Measurements from ENCODE around the gene CNN1. TPM values are rescaled to one million over a fixed set of nuclear protein-coding genes. Genes with fewer than 3 reads are reported as not detected.
A peak's percentile ranks its signal among the peaks of the same experiment; 100 is the strongest.

Gene CNN1
- total RNA-seq, 1 experiment from 2014 or later, result 15.7 TPM

- Histone ChIP-seq H4K20me1 (ENCODE audit: control insufficient read depth, insufficient read depth, insufficient read length) (no peaks in the 10 kb centered on the region), H2AFZ (ENCODE audit: low read length) (no peak overlapping the region)
Observed at GRCh38 chr19:11598103-11598483, 59.4 kb downstream of the CNN1 start.

More at GRCh38 chr19:11598103-11598483, 59.4 kb downstream of the CNN1 start:
- WGBS (ENCODE audit: extremely low coverage, insufficient read length, low lambda C conversion rate), result no CpG with 5 or more reads among the region's 10 CpGs
- Mint-ChIP-seq H3K9me3 (peaks cover 4 to 10% of the 10 kb centered on the region in 2 experiments; a peak in 3 of 5 replicates), H3K27me3 (ENCODE audit: low read depth) (no peaks in the 10 kb centered on the region), H3K4me3 (peak overlapping the region; percentile 91 to 94), H3K36me3 (ENCODE audit: insufficient read depth in 1 of 3, low read depth in 3 of 3) (peaks cover 21 to 43% (median 34%) of the 10 kb centered on the region in 3 experiments), H3K27ac (peak overlapping the region; percentile 95 to 97 (median 97)), H3K4me1 (peaks cover 19 to 35% of the 10 kb centered on the region in 2 experiments)
- Histone ChIP-seq H2BK5ac (ENCODE audit: insufficient read length, low read length) (no peak overlapping the region), H2BK12ac (ENCODE audit: insufficient read length, low read depth, low read length) (no peak overlapping the region), H3K18ac (ENCODE audit: insufficient read length, low read depth, low read length) (no peak overlapping the region), H3T11ph (ENCODE audit: low read length) (no peak overlapping the region), H3K27me3 (ENCODE audit: insufficient read depth, low read length) (no peaks in the 10 kb centered on the region), H3K4me2 (ENCODE audit: insufficient read depth, insufficient read length, low read length) (peak overlapping the region; percentile 54), H3K9ac (ENCODE audit: extremely low read depth, insufficient read length, low read length) (peak overlapping the region; percentile 99), H3K23ac (ENCODE audit: insufficient read length, low read depth, low read length) (no peak overlapping the region), H3K56ac (ENCODE audit: insufficient read length, low read depth, low read length) (no peak overlapping the region), H3K27ac (ENCODE audit: insufficient read length, low read depth, low read length) (no peak overlapping the region), H4K91ac (ENCODE audit: insufficient read length, low read depth, low read length) (peak overlapping the region; percentile 3), H3K9me3 (ENCODE audit: control insufficient read depth, low read depth, low read length) (no peaks in the 10 kb centered on the region), H4K5ac (ENCODE audit: insufficient read length, low read depth, low read length) (no peak overlapping the region), H2BK120ac (ENCODE audit: low read depth, low read length, poor library complexity, severe bottlenecking) (no peak overlapping the region), H3K14ac (ENCODE audit: insufficient read depth, low read length) (peak overlapping the region; percentile 99; the same call in 1 of the 2 replicates), H2BK15ac (ENCODE audit: low read depth, low read length) (no peak overlapping the region), H2AK5ac (ENCODE audit: insufficient read length, low read length) (no peak overlapping the region), H3K4ac (ENCODE audit: low read depth, low read length) (no peak overlapping the region), H3K79me2 (ENCODE audit: insufficient read depth, low read length) (peaks cover 14% of the 10 kb centered on the region; the same call in 1 of the 2 replicates), H4K8ac (replicated peaks; ENCODE audit: insufficient read length, low read depth, low read length) (no peak overlapping the region), H2BK20ac (ENCODE audit: low read depth, low read length, poor library complexity, severe bottlenecking) (no peak overlapping the region), H3K23me2 (ENCODE audit: insufficient read length, low read depth, low read length, poor library complexity, severe bottlenecking) (peaks cover 2% of the 10 kb centered on the region), H3K4me1 (ENCODE audit: insufficient read depth, low read length) (no peaks in the 10 kb centered on the region), H3K79me1 (ENCODE audit: insufficient read depth, low read depth, low read length, poor library complexity, severe bottlenecking) (peaks cover 6% of the 10 kb centered on the region)
- no peak for DNase-seq
- TF ChIP-seq CTCF (conservative IDR thresholded peaks at IDR 0.05), result no peak
